Loucy (cell line): ENCODE data around the gene YBX3.
A peak's percentile ranks its signal among the peaks of the same experiment; 100 is the strongest.

Experiments
- H2AFZ ChIP-seq: fragments of 200-600 bp; sonication (generic); 2 replicates; pipeline ENCODE4 v1.6.0; 2016; ENCODE audit warnings: antibody characterized with exemption, mild to moderate bottlenecking, low read length, moderate library complexity
- H3F3A ChIP-seq: fragments of 200-600 bp; 2 replicates; pipeline ENCODE4 v1.6.0; 2016; ENCODE audit warnings: antibody characterized with exemption, low read depth, mild to moderate bottlenecking
- H3K27me3 ChIP-seq: fragments of 200-600 bp; sonication (generic); 2 replicates; pipeline ENCODE4 v1.6.1; 2014; ENCODE audit warnings: low read length, mild to moderate bottlenecking; ENCODE audit not compliant: insufficient read depth, poor library complexity, severe bottlenecking
- H3K36me3 ChIP-seq: fragments of 200-600 bp; sonication (generic); 2 replicates; pipeline ENCODE4 v1.6.1; 2016; ENCODE audit warnings: low read length; ENCODE audit not compliant: insufficient read depth
- H3K4me1 ChIP-seq: fragments of 200-600 bp; sonication (generic); 2 replicates; pipeline ENCODE4 v1.5.1; 2014; ENCODE audit warnings: low read length, mild to moderate bottlenecking; ENCODE audit not compliant: insufficient read depth, poor library complexity, severe bottlenecking
- H3K4me2 ChIP-seq: fragments of 200-600 bp; sonication (generic); 2 replicates; pipeline ENCODE4 v1.6.0; 2014; ENCODE audit warnings: antibody characterized with exemption, low read length, low read depth, mild to moderate bottlenecking; ENCODE audit not compliant: poor library complexity, severe bottlenecking
- H3K4me3 ChIP-seq: fragments of 200-600 bp; sonication (generic); 2 replicates; pipeline ENCODE4 v1.5.1; 2014; ENCODE audit warnings: low read length, mild to moderate bottlenecking, mixed read lengths; ENCODE audit not compliant: poor library complexity, severe bottlenecking
- H3K79me2 ChIP-seq: fragments of 200-600 bp; sonication (generic); 2 replicates; pipeline ENCODE4 v1.6.1; 2014; ENCODE audit warnings: low read length; ENCODE audit not compliant: insufficient read depth
- H3K9ac ChIP-seq: fragments of 200-600 bp; sonication (generic); 2 replicates; pipeline ENCODE4 v1.6.0; 2014; ENCODE audit warnings: mild to moderate bottlenecking, low read depth, low read length, moderate library complexity; ENCODE audit not compliant: poor library complexity, severe bottlenecking
- H3K9me2 ChIP-seq: fragments of 200-600 bp; sonication (generic); replicated peaks from 2 replicates; pipeline ENCODE4 v1.6.1; 2016; ENCODE audit warnings: low read depth, low read length, mixed read lengths
- H3K9me3 ChIP-seq: fragments of 200-600 bp; sonication (generic); 2 replicates; pipeline ENCODE4 v1.6.1; 2014; ENCODE audit warnings: mild to moderate bottlenecking, antibody characterized with exemption, low read length, low read depth; ENCODE audit not compliant: insufficient read depth
- H4K20me1 ChIP-seq: fragments of 200-600 bp; sonication (generic); 2 replicates; pipeline ENCODE4 v1.6.0; 2014; ENCODE audit warnings: antibody characterized with exemption, low read length, mild to moderate bottlenecking; ENCODE audit not compliant: insufficient read depth, poor library complexity, severe bottlenecking
- EZH2phosphoT487 ChIP-seq: fragments of 200-600 bp; IDR thresholded peaks from 2 replicates; pipeline ENCODE4 v1.6.1; 2018; ENCODE audit warnings: antibody characterized with exemption, mild to moderate bottlenecking, moderate library complexity, borderline replicate concordance
- TF ChIP-seq, protein P1 (sequence below): fragments of 200-600 bp; sonication (generic); conservative IDR thresholded peaks from 2 replicates; pipeline ENCODE4 v1.5.1; 2014; ENCODE audit warnings: mild to moderate bottlenecking, antibody characterized with exemption, low read length

YBX3 gene

DNA sequence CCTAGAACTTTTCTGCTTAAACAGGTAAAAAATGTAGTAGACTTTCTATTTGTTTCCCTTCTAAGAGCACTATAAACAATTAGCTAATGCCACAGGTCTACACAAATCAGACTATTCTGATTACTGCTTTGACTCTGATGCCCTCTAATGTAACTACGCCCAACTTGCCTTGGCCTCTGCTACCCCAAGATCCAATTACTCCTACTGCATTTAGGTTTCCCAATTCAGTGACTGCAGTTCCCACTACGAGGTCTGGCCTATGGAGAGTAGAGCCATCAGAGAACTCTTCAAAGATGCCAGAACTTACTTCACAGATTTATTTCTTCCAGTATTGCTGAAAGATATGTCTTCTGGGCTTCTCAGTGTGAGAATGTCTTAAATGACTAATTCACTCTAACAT is 34.0 kb downstream of the YBX3 start:
- no peaks in the 10 kb centered on the region for H3K4me1 ChIP-seq
- H2AFZ ChIP-seq, result no peak overlapping the region
- TF ChIP-seq, protein P1, sequence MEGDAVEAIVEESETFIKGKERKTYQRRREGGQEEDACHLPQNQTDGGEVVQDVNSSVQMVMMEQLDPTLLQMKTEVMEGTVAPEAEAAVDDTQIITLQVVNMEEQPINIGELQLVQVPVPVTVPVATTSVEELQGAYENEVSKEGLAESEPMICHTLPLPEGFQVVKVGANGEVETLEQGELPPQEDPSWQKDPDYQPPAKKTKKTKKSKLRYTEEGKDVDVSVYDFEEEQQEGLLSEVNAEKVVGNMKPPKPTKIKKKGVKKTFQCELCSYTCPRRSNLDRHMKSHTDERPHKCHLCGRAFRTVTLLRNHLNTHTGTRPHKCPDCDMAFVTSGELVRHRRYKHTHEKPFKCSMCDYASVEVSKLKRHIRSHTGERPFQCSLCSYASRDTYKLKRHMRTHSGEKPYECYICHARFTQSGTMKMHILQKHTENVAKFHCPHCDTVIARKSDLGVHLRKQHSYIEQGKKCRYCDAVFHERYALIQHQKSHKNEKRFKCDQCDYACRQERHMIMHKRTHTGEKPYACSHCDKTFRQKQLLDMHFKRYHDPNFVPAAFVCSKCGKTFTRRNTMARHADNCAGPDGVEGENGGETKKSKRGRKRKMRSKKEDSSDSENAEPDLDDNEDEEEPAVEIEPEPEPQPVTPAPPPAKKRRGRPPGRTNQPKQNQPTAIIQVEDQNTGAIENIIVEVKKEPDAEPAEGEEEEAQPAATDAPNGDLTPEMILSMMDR, result no peak
- no peak for TF ChIP-seq EZH2phosphoT487
- no peak overlapping the region for H3K4me2 ChIP-seq
- H3K27me3 ChIP-seq, result no peaks in the 10 kb centered on the region
- H3K9me3 ChIP-seq, result no peaks in the 10 kb centered on the region
- H3K36me3 ChIP-seq, result no peaks in the 10 kb centered on the region
- no peaks in the 10 kb centered on the region for H3K9me2 ChIP-seq
- H3K9ac ChIP-seq, result no peak overlapping the region
- no peaks in the 10 kb centered on the region for H3F3A ChIP-seq
- H3K79me2 ChIP-seq, result no peaks in the 10 kb centered on the region
- H4K20me1 ChIP-seq, result no peaks in the 10 kb centered on the region
- H3K4me3 ChIP-seq, result no peak overlapping the region

DNA sequence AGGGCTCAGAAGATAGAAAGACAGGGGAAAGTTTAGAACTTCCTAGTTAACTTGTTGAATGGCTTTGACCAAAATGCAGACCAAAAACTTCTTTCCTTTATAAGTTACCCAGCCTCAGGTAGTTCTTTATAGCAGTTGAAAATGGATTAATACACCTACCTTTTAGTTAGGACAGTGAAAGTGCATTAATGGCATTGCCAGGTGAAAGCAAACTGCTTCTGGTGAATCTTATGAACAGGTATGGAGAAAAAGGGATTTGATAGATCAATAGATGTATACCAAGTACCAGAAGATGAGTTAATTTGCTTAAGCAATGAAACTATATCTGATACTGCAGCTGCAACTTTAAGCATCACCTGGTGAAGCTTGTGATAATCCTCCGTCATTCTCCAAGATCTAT is 35.1 kb downstream of the YBX3 start:
- Histone ChIP-seq H3K36me3 (no peaks in the 10 kb centered on the region), H3K9me3 (no peaks in the 10 kb centered on the region), H3K79me2 (no peaks in the 10 kb centered on the region), H3K4me3 (no peak overlapping the region), H3K9ac (no peak overlapping the region), H3K9me2 (no peaks in the 10 kb centered on the region), H4K20me1 (no peaks in the 10 kb centered on the region), H3K4me2 (no peak overlapping the region), H3K4me1 (no peaks in the 10 kb centered on the region), H3K27me3 (no peaks in the 10 kb centered on the region), H2AFZ (no peak overlapping the region), H3F3A (no peaks in the 10 kb centered on the region)
- TF ChIP-seq, protein P1, result no peak
- no peak for TF ChIP-seq EZH2phosphoT487

DNA sequence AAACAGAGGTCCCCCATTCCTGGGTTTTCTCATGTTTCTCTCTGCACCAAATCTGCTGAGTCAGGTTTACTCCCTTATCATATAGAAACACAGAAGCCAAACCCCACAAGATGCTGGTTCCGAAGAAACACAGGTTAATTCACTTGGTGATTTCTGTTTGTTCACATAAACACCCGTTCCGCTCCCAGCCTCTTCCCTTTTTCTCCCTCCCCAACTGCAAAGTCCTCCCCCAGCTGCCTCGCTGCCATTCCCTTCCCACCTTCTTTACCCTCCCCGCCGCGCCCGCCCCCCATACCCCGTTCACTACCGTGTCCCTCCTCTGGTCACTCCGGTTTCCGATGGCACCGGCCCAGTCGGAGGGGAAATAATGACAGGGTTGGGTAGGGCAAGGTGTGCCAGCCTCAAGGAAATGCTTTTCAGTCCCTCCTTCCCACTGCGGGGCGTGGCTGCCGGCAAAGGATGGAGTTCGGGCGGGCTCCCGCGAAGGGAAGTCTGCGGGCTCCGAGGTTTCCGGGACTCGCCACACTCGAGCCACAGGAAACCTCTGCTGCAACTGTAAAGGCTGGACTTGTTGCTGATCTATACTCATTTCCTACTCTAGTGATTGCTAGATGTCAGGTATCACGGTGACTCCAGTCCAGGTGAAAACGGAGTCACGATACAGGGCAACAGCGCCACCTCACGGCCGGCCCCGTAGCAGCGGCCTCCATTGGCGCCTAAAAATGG is 49.3 kb downstream of the YBX3 start, which contains the start of gene STYK1:
TSS of gene STYK1 (minus strand) at position 394 of the 726 bp plus-strand sequence. CDS start 39,434 bp downstream, outside the sequence.
- no peaks in the 10 kb centered on the region for H3K9me3 ChIP-seq
- H3K4me2 ChIP-seq, result peak within 1 kb of the TSS; percentile 77
- H3K4me1 ChIP-seq, result peaks cover 32% of the 10 kb centered on the region
- no peaks in the 10 kb centered on the region for H3K9me2 ChIP-seq
- no peaks in the 10 kb centered on the region for H3K36me3 ChIP-seq
- peak within 1 kb of the TSS; percentile 76 for H3K4me3 ChIP-seq
- peaks cover 26% of the 10 kb centered on the region for H3K79me2 ChIP-seq
- peak within 1 kb of the TSS; percentile 53 for H2AFZ ChIP-seq
- TF ChIP-seq, protein P1, result peak; percentile 71
- no peak for TF ChIP-seq EZH2phosphoT487
- peaks cover 4% of the 10 kb centered on the region; the same call in 1 of the 2 replicates for H3F3A ChIP-seq
- H3K9ac ChIP-seq, result peak within 1 kb of the TSS; percentile 67
- no peaks in the 10 kb centered on the region for H3K27me3 ChIP-seq
- no peaks in the 10 kb centered on the region for H4K20me1 ChIP-seq
